OCI-LY3 (cell line): Measurements from ENCODE around the gene NRG4.

Source experiments
- H2AFZ ChIP-seq: fragments of 200-600, 300-600 bp; shearing (Covaris generic); 2 replicates; pipeline ENCODE4 v1.6.0; 2014; ENCODE audit warnings: antibody characterized with exemption, low read depth, low read length
- H3K27ac ChIP-seq: fragments of 200-600, 300-600 bp; sonication (generic); 2 replicates; pipeline ENCODE4 v1.5.1; 2014; ENCODE audit warnings: mild to moderate bottlenecking, low read length, moderate library complexity, mixed read lengths
- H3K27me3 ChIP-seq: fragments of 200-600, 300-600 bp; sonication (generic); 2 replicates; pipeline ENCODE4 v1.6.1; 2014; ENCODE audit warnings: low read depth, low read length, mixed read lengths
- H3K36me3 ChIP-seq: fragments of 200-600, 300-600 bp; sonication (generic); replicated peaks from 2 replicates; pipeline ENCODE3; 2014; ENCODE audit warnings: low read depth, low read length, mixed read lengths
- H3K4me1 ChIP-seq: fragments of 300-600, 200-600 bp; sonication (generic); 2 replicates; pipeline ENCODE4 v1.6.1; 2014; ENCODE audit warnings: low read length, mixed read lengths
- H3K4me2 ChIP-seq: fragments of 200-600, 300-600 bp; sonication (generic); 2 replicates; pipeline ENCODE4 v1.6.1; 2014; ENCODE audit warnings: low read length, mixed read lengths
- H3K4me3 ChIP-seq: fragments of 300-600, 200-600 bp; sonication (generic); 2 replicates; pipeline ENCODE4 v1.5.1; 2014; ENCODE audit warnings: antibody characterized with exemption, mild to moderate bottlenecking, low read length, moderate library complexity
- H3K79me2 ChIP-seq: fragments of 300-600, 200-600 bp; shearing (Covaris generic); 2 replicates; pipeline ENCODE4 v1.6.1; 2014; ENCODE audit warnings: mild to moderate bottlenecking, low read length, mixed read lengths
- H3K9ac ChIP-seq: fragments of 300-600, 200-600 bp; shearing (Covaris generic); 2 replicates; pipeline ENCODE4 v1.6.0; 2014; ENCODE audit warnings: mild to moderate bottlenecking, low read length, moderate library complexity
- H3K9me3 ChIP-seq: fragments of 200-600, 300-600 bp; shearing (Covaris generic); 2 replicates; pipeline ENCODE4 v1.6.1; 2014; ENCODE audit warnings: low read length, mixed read lengths; ENCODE audit not compliant: insufficient read depth
- H4K20me1 ChIP-seq: fragments of 200-600, 300-600 bp; sonication (generic); 2 replicates; pipeline ENCODE4 v1.6.1; 2016; ENCODE audit warnings: low read length, mixed read lengths; ENCODE audit not compliant: insufficient read depth
- CTCF ChIP-seq: fragments of 200-600, 300-600 bp; sonication (generic); IDR thresholded peaks from 2 replicates; pipeline ENCODE4 v1.5.1; 2014; ENCODE audit warnings: antibody characterized with exemption, low read length, low read depth
- EZH2phosphoT487 ChIP-seq: fragments of 200-600 bp; shearing (Covaris generic); IDR thresholded peaks from 2 replicates; pipeline ENCODE4 v1.6.1; 2018; ENCODE audit warnings: antibody characterized with exemption, mixed run types, low read depth

NRG4 gene

DNA sequence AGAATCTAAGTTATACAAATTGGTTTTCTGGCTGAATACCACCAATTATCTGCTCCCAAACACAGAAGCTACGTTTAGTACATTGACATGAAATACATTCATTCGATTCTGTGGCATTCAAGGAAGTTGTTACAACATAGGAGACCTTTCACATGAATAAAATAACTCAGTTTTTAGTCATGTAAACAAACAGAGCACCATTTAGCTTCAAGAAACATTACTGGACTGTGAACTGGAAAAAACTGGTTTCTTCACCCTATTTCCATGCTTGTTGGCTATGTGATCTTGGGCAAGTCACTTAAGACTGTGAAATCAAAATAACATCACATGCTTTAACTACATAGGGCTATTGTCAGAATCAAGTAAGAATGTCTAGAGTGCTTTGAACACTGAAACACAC, 46.2 kb downstream of the NRG4 start:
- TF ChIP-seq CTCF: no peak
- no peak for TF ChIP-seq EZH2phosphoT487
- Histone ChIP-seq H3K9me3 (no peaks in the 10 kb centered on the region), H3K9ac (no peak overlapping the region), H4K20me1 (no peaks in the 10 kb centered on the region), H3K27ac (no peak overlapping the region), H3K27me3 (no peaks in the 10 kb centered on the region), H3K79me2 (no peaks in the 10 kb centered on the region), H3K4me1 (no peaks in the 10 kb centered on the region), H3K4me2 (no peak overlapping the region), H3K4me3 (no peak overlapping the region), H3K36me3 (no peaks in the 10 kb centered on the region), H2AFZ (no peak overlapping the region)

DNA sequence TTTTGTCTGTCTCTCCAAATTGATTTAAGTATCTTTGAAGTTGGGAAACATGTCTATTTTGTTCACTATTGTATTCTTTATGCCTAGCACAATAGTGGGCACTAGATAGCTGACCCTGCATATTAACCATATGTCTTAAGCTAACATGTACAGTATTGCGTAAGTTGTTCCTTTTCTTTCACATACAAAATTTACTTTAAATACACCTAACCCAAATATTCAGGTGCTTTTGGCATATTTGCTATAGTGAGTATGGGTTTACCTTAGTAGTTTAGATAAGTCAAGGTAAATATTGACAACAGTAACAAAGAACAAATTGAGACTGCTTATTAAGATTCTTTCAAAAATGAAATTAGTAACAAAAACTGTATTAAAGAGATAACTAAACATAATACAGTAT, 50.9 kb downstream of the NRG4 start:
- Histone ChIP-seq H4K20me1 (no peaks in the 10 kb centered on the region), H3K4me3 (no peak overlapping the region), H3K27me3 (no peaks in the 10 kb centered on the region), H3K4me1 (no peaks in the 10 kb centered on the region), H3K9ac (no peak overlapping the region), H3K27ac (no peak overlapping the region), H3K36me3 (peaks cover 11% of the 10 kb centered on the region), H2AFZ (no peak overlapping the region), H3K9me3 (no peaks in the 10 kb centered on the region), H3K4me2 (no peak overlapping the region), H3K79me2 (no peaks in the 10 kb centered on the region)
- no peak for TF ChIP-seq CTCF

DNA sequence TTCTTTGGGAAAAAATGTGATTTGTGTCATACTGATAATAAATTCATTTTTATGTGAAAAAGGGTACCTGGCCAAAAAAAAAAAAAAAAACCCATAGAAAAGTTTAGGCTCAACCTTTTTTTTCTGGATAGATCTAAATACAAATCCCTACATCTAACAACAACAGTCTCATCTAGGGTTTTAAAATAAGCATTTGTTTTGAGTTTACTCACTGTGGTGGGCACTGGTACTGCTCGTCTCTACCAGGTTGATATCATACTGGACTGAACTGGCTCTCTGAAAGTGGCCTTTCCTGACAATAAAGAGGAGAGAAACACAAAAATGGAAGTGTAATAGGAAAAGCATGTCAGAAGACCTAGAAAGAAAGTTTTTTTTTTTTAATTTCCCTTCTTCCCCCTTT, 56.5 kb downstream of the NRG4 start:
- TF ChIP-seq CTCF: no peak
- no peak for TF ChIP-seq EZH2phosphoT487
- H3K27ac ChIP-seq: no peak overlapping the region

DNA sequence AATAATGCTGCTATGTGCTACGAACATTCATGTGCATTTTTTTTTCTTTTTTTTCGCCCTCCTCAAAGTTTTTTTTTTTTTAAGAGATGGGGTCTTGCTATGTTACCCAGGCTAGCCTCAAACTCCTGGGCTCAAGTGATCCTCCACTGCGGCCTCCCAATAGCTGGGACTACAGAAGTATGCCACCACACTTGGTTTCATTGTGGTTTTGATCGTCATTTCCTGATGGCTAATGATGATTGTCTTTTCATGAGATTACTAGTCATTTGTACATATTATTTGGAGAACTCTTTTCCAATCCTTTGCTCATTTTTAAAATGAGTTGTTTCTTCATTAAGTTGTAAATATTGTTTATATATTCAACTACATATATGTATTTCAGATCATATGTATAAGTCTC, 59.7 kb downstream of the NRG4 start:
- no peaks in the 10 kb centered on the region for H3K36me3 ChIP-seq
- no peak overlapping the region for H3K4me3 ChIP-seq
- H3K27me3 ChIP-seq: no peaks in the 10 kb centered on the region
- H3K27ac ChIP-seq: no peak overlapping the region
- H3K4me2 ChIP-seq: no peak overlapping the region
- no peaks in the 10 kb centered on the region for H4K20me1 ChIP-seq
- H2AFZ ChIP-seq: no peak overlapping the region
- TF ChIP-seq EZH2phosphoT487: no peak
- TF ChIP-seq CTCF: no peak
- no peaks in the 10 kb centered on the region for H3K4me1 ChIP-seq
- no peaks in the 10 kb centered on the region for H3K79me2 ChIP-seq
- no peaks in the 10 kb centered on the region for H3K9me3 ChIP-seq
- no peak overlapping the region for H3K9ac ChIP-seq

More for the DNA sequence above, 56.5 kb downstream of the NRG4 start:
- no peak overlapping the region for H3K9ac ChIP-seq
- no peak overlapping the region for H2AFZ ChIP-seq
- no peak overlapping the region for H3K4me2 ChIP-seq
- H3K4me3 ChIP-seq: no peak overlapping the region
- no peaks in the 10 kb centered on the region for H3K4me1 ChIP-seq
- H3K36me3 ChIP-seq: peaks cover 11% of the 10 kb centered on the region
- H4K20me1 ChIP-seq: no peaks in the 10 kb centered on the region
- no peaks in the 10 kb centered on the region for H3K9me3 ChIP-seq
- H3K79me2 ChIP-seq: no peaks in the 10 kb centered on the region
- H3K27me3 ChIP-seq: no peaks in the 10 kb centered on the region
